Measurements from ENCODE around the gene LPIN1. TPM values are rescaled to one million over a fixed set of nuclear protein-coding genes. Genes with fewer than 3 reads are reported as not detected.

LPIN1 gene
- total RNA-seq, 1 experiment from 2014 or later: 4.4 TPM

GRCh38 chr2:11795590-11795989 lies 49.2 kb downstream of the LPIN1 start:
- no peak for DNase-seq
- Histone ChIP-seq H3K27ac (ENCODE audit: insufficient read length, low read depth, low read length) (no peak overlapping the region), H3K4ac (ENCODE audit: low read depth, low read length) (no peak overlapping the region), H4K5ac (ENCODE audit: insufficient read length, low read depth, low read length) (no peak overlapping the region), H3K23me2 (ENCODE audit: insufficient read length, low read depth, low read length, poor library complexity, severe bottlenecking) (no peaks in the 10 kb centered on the region), H3K79me1 (ENCODE audit: insufficient read depth, low read depth, low read length, poor library complexity, severe bottlenecking) (no peaks in the 10 kb centered on the region), H3K18ac (ENCODE audit: insufficient read length, low read depth, low read length) (no peak overlapping the region), H3T11ph (ENCODE audit: low read length) (no peak overlapping the region), H2BK20ac (ENCODE audit: low read depth, low read length, poor library complexity, severe bottlenecking) (no peak overlapping the region), H3K27me3 (ENCODE audit: insufficient read depth, low read length) (no peaks in the 10 kb centered on the region), H4K8ac (replicated peaks; ENCODE audit: insufficient read length, low read depth, low read length) (no peak overlapping the region), H3K23ac (ENCODE audit: insufficient read length, low read depth, low read length) (no peak overlapping the region), H3K4me2 (ENCODE audit: insufficient read depth, insufficient read length, low read length) (no peak overlapping the region), H2BK120ac (ENCODE audit: low read depth, low read length, poor library complexity, severe bottlenecking) (no peak overlapping the region), H3K9ac (ENCODE audit: extremely low read depth, insufficient read length, low read length) (no peak overlapping the region), H2AFZ (ENCODE audit: low read length) (no peak overlapping the region), H2BK15ac (ENCODE audit: low read depth, low read length) (no peak overlapping the region), H2BK12ac (ENCODE audit: insufficient read length, low read depth, low read length) (no peak overlapping the region), H3K79me2 (ENCODE audit: insufficient read depth, low read length) (no peaks in the 10 kb centered on the region), H3K14ac (ENCODE audit: insufficient read depth, low read length) (no peak overlapping the region), H2BK5ac (ENCODE audit: insufficient read length, low read length) (no peak overlapping the region), H3K4me1 (ENCODE audit: insufficient read depth, low read length) (no peaks in the 10 kb centered on the region), H4K91ac (ENCODE audit: insufficient read length, low read depth, low read length) (no peak overlapping the region), H3K56ac (ENCODE audit: insufficient read length, low read depth, low read length) (no peak overlapping the region), H3K9me3 (ENCODE audit: control insufficient read depth, low read depth, low read length) (no peaks in the 10 kb centered on the region), H2AK5ac (ENCODE audit: insufficient read length, low read length) (no peak overlapping the region), H4K20me1 (ENCODE audit: control insufficient read depth, insufficient read depth, insufficient read length) (no peaks in the 10 kb centered on the region)
- Mint-ChIP-seq H3K36me3 (ENCODE audit: insufficient read depth in 1 of 3, low read depth in 3 of 3) (peaks cover 9 to 44% (median 31%) of the 10 kb centered on the region in 3 experiments; a peak in 6 of 7 replicates), H3K27ac (no peak overlapping the region), H3K9me3 (no peaks in the 10 kb centered on the region), H3K4me1 (no peaks in the 10 kb centered on the region), H3K4me3 (no peak overlapping the region), H3K27me3 (ENCODE audit: low read depth) (no peaks in the 10 kb centered on the region)
- WGBS (ENCODE audit: extremely low coverage, insufficient read length, low lambda C conversion rate): no CpG with 5 or more reads among the region's 2 CpGs
- TF ChIP-seq CTCF (conservative IDR thresholded peaks at IDR 0.05): no peak

Measured in H9 (cell line).